ENCODE results near the gene TMSB10.
"Not testable (repeated sequence)": the region's sequence is repeated elsewhere in the genome, so short reads cannot be mapped to it uniquely, and the experiment has no call there.

Gene TMSB10

DNA sequence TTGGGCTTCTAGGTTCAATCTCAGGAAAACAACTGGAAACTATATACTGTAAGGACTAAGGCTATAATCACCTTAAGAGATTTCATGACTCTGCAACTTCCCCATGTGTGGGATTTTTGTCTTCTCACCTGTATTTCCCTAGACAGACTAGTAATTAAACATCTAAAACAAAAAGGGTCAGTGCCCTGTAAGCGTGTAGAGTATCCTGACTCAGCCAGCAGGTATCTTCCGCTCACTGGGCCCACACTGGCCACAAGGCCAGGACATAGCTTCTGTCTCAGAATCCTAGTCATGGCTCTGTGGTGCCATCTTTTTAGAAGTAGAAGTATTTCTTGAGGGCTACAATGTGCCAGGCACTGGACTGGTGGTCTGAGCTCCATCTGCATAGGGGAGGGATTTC lies 36.7 kb downstream of the TMSB10 start:
- H3K4me3 ChIP-seq (ENCODE audit: low read depth, low read length): no peak overlapping the region
- in situ Hi-C loops (cut with HindIII; ENCODE audit: low sequenced_read_pairs): no loop called here

GRCh38 chr2:84942964-84943421 lies 37.5 kb downstream of the TMSB10 start:
- no peak for DNase-seq (ENCODE audit: low read depth, low spot score)
- in situ Hi-C loops (cut with HindIII; ENCODE audit: low sequenced_read_pairs): no loop called here
- no peak overlapping the region for H3K4me3 ChIP-seq (ENCODE audit: low read depth, low read length)
- no peak for TF ChIP-seq CTCF (IDR thresholded peaks at IDR 0.05; ENCODE audit: low read depth, low read length)

More for the DNA sequence above, 36.7 kb downstream of the TMSB10 start:
- TF ChIP-seq CTCF (IDR thresholded peaks at IDR 0.05; ENCODE audit: low read depth, low read length): no peak
- no peak for DNase-seq (ENCODE audit: low read depth, low spot score)

GRCh38 chr2:84944295-84944909 lies 38.9 kb downstream of the TMSB10 start:
- no peak for TF ChIP-seq CTCF (IDR thresholded peaks at IDR 0.05; ENCODE audit: low read depth, low read length)
- H3K4me3 ChIP-seq (ENCODE audit: low read depth, low read length): no peak overlapping the region
- no peak for DNase-seq (ENCODE audit: low read depth, low spot score)
- in situ Hi-C loops (cut with HindIII; ENCODE audit: low sequenced_read_pairs): no loop called here

- in situ Hi-C loops (cut with HindIII; ENCODE audit: low sequenced_read_pairs); DNase-seq (ENCODE audit: low read depth, low spot score); H3K4me3 ChIP-seq (ENCODE audit: low read depth, low read length): not testable (repeated sequence)
Observed at GRCh38 chr2:84945838-84946203, 40.4 kb downstream of the TMSB10 start.

DNA sequence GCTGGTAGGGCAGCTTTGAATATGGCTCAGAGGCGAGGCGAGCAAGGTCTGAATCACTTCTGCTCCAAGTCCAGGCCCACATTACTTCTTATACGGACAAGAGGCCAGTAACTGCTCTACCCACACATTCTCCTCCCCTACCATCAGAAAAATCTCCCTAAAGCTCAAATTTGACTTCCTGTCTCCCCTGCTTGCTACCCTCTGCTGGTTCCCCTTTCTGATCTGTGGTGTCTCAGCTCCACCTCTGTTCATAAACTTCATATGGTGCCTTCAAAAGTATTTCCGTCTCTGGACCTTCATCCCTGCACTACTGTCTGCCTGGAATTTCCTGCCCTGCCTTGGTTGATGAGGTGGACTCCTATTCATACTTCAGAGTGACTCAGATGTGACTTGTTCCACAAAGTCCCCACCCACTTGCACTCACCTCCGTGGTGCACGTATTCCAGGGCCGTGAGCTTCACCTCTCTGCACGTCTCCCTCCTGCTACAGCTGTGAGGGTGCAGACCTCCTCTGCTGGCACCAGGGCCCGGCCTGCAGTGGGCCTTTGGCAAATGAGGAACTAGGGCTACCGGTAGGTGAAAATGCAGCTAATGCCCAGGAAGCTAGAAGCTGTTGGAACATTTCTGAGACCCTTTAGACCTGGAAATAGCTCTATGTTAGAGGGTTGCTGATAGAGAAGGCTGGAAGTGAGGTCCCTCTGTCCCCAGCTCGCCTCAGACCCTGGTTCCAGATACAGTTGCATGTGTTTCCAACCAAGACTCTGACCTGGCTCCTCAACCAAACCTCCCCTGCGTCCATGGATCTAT lies 41.0 kb downstream of the TMSB10 start:
- H3K4me3 ChIP-seq (ENCODE audit: low read depth, low read length): no peak overlapping the region
- peak; percentile 74 for DNase-seq (ENCODE audit: low read depth, low spot score)
- in situ Hi-C loops (cut with HindIII; ENCODE audit: low sequenced_read_pairs): no loop called here
- TF ChIP-seq CTCF (IDR thresholded peaks at IDR 0.05; ENCODE audit: low read depth, low read length): no peak

- no peak for TF ChIP-seq CTCF (IDR thresholded peaks at IDR 0.05; ENCODE audit: low read depth, low read length)
- in situ Hi-C loops (cut with HindIII; ENCODE audit: low sequenced_read_pairs): no loop called here
- no peak for DNase-seq (ENCODE audit: low read depth, low spot score)
- H3K4me3 ChIP-seq (ENCODE audit: low read depth, low read length): no peak overlapping the region
Observed at GRCh38 chr2:84947010-84947593, 41.6 kb downstream of the TMSB10 start.

DNA sequence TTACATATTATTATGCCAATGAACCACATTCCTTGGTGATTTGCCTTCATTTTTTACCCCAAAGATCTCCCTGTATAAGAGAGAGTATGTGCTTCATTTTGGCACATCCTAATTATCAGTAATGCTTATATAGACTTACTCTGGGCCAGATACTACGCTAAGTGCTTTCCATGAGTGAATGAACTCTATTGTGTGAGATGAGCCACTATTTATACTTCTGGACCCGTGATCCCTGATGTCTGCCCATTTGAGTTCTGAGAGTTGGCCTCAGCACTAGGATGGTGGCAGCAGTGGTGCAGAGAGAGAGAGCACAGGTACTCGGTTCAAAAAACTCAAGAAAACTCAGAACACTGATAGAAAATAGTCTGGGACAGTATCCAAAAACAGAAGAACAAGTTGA lies 48.1 kb downstream of the TMSB10 start:
- in situ Hi-C loops (cut with HindIII; ENCODE audit: low sequenced_read_pairs): no loop called here
- no peak for TF ChIP-seq CTCF (IDR thresholded peaks at IDR 0.05; ENCODE audit: low read depth, low read length)

More for the DNA sequence above, 48.1 kb downstream of the TMSB10 start:
- DNase-seq (ENCODE audit: low read depth, low spot score): no peak
- no peak overlapping the region for H3K4me3 ChIP-seq (ENCODE audit: low read depth, low read length)

Data from astrocyte of the spinal cord (primary cell).